Gastroesophageal sphincter (tissue), 4 donors: Measurements from ENCODE around the gene TMEM201. TPM values are rescaled to one million over a fixed set of nuclear protein-coding genes. Genes with fewer than 3 reads are reported as not detected.

Experiments
- ATAC-seq: fragments of 150-250 bp; one replicate; pipeline ENCODE4 v1.9.1; 2016; ENCODE audit warnings: mild to moderate bottlenecking, moderate library complexity
- H3K27ac ChIP-seq, 4 donors: fragments of 200-600 bp; sonication (generic) in 3 of 4; 1 replicate in 3 of 4; 2 replicates in 1 of 4; pipeline ENCODE4 v1.5.1; 2016 to 2019
- H3K27me3 ChIP-seq: fragments of 200-600 bp; sonication (generic); one replicate; pipeline ENCODE4 v1.5.1; 2019
- H3K36me3 ChIP-seq, 2 donors: fragments of 200-600 bp; sonication (generic); one replicate each; pipeline ENCODE4 v1.5.1; 2019; ENCODE audit warnings: control low read depth in 1 of 2
- H3K4me1 ChIP-seq, 3 donors: fragments of 200-600 bp; sonication (generic); 1 replicate in 2 of 3; 2 replicates in 1 of 3; pipeline ENCODE4 v1.5.1; 2016 to 2019; ENCODE audit warnings: control low read depth in 2 of 3
- H3K4me3 ChIP-seq, 2 donors: fragments of 200-600 bp; sonication (generic); one replicate each; pipeline ENCODE4 v1.5.1; 2019; ENCODE audit warnings: mild to moderate bottlenecking in 1 of 2, moderate library complexity in 1 of 2
- H3K9me3 ChIP-seq, 3 donors: fragments of 200-600 bp; sonication (generic); one replicate each; pipeline ENCODE4 v1.5.1; 2017 to 2019; ENCODE audit warnings: control low read depth in 2 of 3
- EP300 ChIP-seq: sonication (generic); formaldehyde crosslinking; IDR thresholded peaks from one replicate; pipeline ENCODE4 v1.6.1; 2017; ENCODE audit warnings: antibody characterized with exemption, mild to moderate bottlenecking
- POLR2A ChIP-seq, 2 donors: fragments of 450-650 bp; IDR thresholded peaks; one replicate each; pipeline ENCODE4 v1.6.1; 2017; ENCODE audit warnings: antibody characterized with exemption in 2 of 2, mild to moderate bottlenecking in 2 of 2, moderate library complexity in 1 of 2
- POLR2AphosphoS5 ChIP-seq: sonication (generic); formaldehyde crosslinking; IDR thresholded peaks from one replicate; pipeline ENCODE4 v1.6.1; 2017; ENCODE audit warnings: antibody characterized with exemption
- WGBS, 2 donors: methylation state at CpG; one replicate each; pipeline ENCODE4 v1.1.5; 2018; ENCODE audit warnings: low coverage in 1 of 2; 5-methylcytosine and 5-hydroxymethylcytosine counted together
- total RNA-seq, 4 donors: library from RNA; depleted of rRNA; stranded (reverse); fragments of >200 nt; gene quantifications; one replicate each; pipeline ENCODE4 v1.1.0, GENCODE V29; 2016
- TF ChIP-seq, protein P1 (sequence below), 4 experiments: fragments of 200-600 bp in 2 of 4; fragments of 450-650 bp in 2 of 4; sonication (generic) in 1 of 4; IDR thresholded peaks; one replicate each; pipeline ENCODE4 v1.5.1; 2017 to 2019; ENCODE audit warnings: antibody characterized with exemption in 4 of 4, mild to moderate bottlenecking in 2 of 4, moderate library complexity in 2 of 4

The TMEM201 gene
- total RNA-seq, 4 donors from 2014 or later, result 4.4 to 9.3 (median 5.5) TPM

DNA sequence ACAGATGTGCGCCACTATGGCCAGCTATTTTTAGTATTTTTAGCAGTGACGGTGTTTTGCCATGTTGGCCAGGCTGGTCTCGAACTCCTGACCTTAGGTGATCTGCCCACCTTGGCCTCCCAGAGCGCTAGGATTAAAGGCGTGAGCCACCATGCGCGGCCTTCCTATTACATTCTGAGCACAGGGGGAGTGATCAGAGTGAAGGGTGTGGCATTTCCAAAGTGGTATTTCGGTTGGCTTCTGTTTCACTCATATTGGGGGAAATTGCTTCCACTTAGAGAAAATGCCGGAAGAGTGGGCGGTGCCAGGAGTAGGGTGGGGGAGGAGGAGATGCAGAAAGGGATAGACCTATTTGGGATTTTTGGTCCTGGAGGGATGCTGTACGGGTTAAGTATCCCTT is 67.1 kb downstream of the TMEM201 start:
- Histone ChIP-seq H3K27me3 (peaks cover 35% of the 10 kb centered on the region), H3K4me3 (no peak overlapping the region), H3K9me3 (no peaks in the 10 kb centered on the region), H3K36me3 (no peaks in the 10 kb centered on the region), H3K4me1 (peaks cover 0 to 18% (median 14%) of the 10 kb centered on the region in 3 donors), H3K27ac (no peak overlapping the region)
- ATAC-seq, result no peak
- WGBS, 2 donors, result 87 to 100% methylated on average over 4 to 8 of the region's 11 CpGs
- no peak for TF ChIP-seq POLR2AphosphoS5
- TF ChIP-seq, protein P1, sequence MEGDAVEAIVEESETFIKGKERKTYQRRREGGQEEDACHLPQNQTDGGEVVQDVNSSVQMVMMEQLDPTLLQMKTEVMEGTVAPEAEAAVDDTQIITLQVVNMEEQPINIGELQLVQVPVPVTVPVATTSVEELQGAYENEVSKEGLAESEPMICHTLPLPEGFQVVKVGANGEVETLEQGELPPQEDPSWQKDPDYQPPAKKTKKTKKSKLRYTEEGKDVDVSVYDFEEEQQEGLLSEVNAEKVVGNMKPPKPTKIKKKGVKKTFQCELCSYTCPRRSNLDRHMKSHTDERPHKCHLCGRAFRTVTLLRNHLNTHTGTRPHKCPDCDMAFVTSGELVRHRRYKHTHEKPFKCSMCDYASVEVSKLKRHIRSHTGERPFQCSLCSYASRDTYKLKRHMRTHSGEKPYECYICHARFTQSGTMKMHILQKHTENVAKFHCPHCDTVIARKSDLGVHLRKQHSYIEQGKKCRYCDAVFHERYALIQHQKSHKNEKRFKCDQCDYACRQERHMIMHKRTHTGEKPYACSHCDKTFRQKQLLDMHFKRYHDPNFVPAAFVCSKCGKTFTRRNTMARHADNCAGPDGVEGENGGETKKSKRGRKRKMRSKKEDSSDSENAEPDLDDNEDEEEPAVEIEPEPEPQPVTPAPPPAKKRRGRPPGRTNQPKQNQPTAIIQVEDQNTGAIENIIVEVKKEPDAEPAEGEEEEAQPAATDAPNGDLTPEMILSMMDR (IDR thresholded peaks at IDR 0.05), result no peak

- Histone ChIP-seq H3K36me3 (no peaks in the 10 kb centered on the region), H3K27ac (no peak overlapping the region), H3K4me3 (no peak overlapping the region), H3K9me3 (no peaks in the 10 kb centered on the region), H3K27me3 (peaks cover 23% of the 10 kb centered on the region), H3K4me1 (peaks cover 0 to 2% (median 2%) of the 10 kb centered on the region in 3 donors)
- no peak for ATAC-seq
- TF ChIP-seq POLR2A (IDR thresholded peaks at IDR 0.05) (no peak), EP300 (no peak), POLR2AphosphoS5 (no peak)
- TF ChIP-seq, protein P1 (IDR thresholded peaks at IDR 0.05), result no peak
- 80% methylated on average over 1 of the region's 2 CpGs; no CpG with 5 or more reads in 1 of the 2 donors for WGBS, 2 donors
These were observed 68.9 kb downstream of the TMEM201 start for GRCh38 chr1:9657521-9658032.

DNA sequence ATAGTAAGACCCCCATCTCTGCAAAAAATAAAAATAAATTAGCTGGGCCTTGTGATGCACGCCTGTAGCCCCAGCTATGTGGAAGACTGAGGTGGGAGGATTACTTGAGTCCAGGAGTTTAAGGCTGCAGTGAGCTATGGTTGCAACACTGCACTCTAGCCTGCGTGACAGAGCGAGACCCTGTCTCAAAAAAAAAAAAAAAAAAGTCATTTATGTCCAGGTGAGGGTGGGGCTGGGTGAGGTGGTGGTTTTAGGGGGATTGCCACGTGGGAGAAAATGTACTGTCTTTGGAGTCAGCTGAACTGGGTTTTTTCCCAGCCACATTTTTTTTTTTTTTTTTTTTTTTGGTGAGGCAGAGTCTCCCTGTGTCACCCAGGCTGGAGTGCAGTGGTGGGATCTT is 69.5 kb downstream of the TMEM201 start:
- H3K4me3 ChIP-seq, result no peak overlapping the region
- ATAC-seq, result no peak
- no peaks in the 10 kb centered on the region for H3K36me3 ChIP-seq
- 75 to 80% methylated on average over 2 to 4 of the region's 4 CpGs for WGBS, 2 donors
- no peak overlapping the region for H3K27ac ChIP-seq
- H3K27me3 ChIP-seq, result peaks cover 17% of the 10 kb centered on the region
- TF ChIP-seq, protein P1 (IDR thresholded peaks at IDR 0.05), result no peak
- no peak for TF ChIP-seq EP300
- no peak for TF ChIP-seq POLR2AphosphoS5
- TF ChIP-seq POLR2A (IDR thresholded peaks at IDR 0.05), result no peak
- no peaks in the 10 kb centered on the region for H3K4me1 ChIP-seq
- H3K9me3 ChIP-seq, result no peaks in the 10 kb centered on the region

DNA sequence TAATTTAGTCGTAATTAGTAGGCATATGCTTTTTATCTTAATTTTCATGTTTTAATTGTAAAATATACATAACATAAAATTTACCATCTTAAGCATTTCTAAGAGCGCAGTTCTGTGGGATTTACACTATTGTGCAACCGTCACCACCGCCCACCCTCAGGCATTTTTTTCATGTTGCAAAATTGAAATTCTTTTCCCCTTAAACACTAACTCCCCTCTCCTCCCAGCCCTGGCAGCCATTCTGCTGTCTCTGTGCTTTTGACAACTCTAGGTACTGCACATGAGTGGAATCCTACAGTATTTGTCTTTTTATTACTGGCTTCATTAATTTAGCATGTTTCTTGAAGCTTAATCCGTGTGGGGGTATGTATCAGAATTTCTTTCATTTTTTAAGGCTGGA is 70.6 kb downstream of the TMEM201 start:
- no peak for ATAC-seq

GRCh38 chr1:9663257-9663656 is 74.5 kb downstream of the TMEM201 start:
- Histone ChIP-seq H3K4me3 (no peak overlapping the region), H3K9me3 (no peaks in the 10 kb centered on the region), H3K27ac (no peak overlapping the region), H3K4me1 (no peaks in the 10 kb centered on the region), H3K36me3 (no peaks in the 10 kb centered on the region), H3K27me3 (peaks cover 29% of the 10 kb centered on the region)
- ATAC-seq, result no peak
- WGBS, 2 donors, result 81 to 100% methylated on average over 5 to 6 of the region's 6 CpGs
- TF ChIP-seq, protein P1 (IDR thresholded peaks at IDR 0.05), result no peak
- TF ChIP-seq POLR2AphosphoS5 (no peak), POLR2A (IDR thresholded peaks at IDR 0.05) (no peak), EP300 (no peak)

More for the DNA sequence above, 70.6 kb downstream of the TMEM201 start:
- Histone ChIP-seq H3K27ac (no peak overlapping the region), H3K9me3 (no peaks in the 10 kb centered on the region), H3K4me1 (no peaks in the 10 kb centered on the region), H3K4me3 (no peak overlapping the region), H3K36me3 (no peaks in the 10 kb centered on the region), H3K27me3 (peaks cover 10% of the 10 kb centered on the region)
- no peak for TF ChIP-seq POLR2AphosphoS5
- TF ChIP-seq POLR2A (IDR thresholded peaks at IDR 0.05), result no peak
- no peak for TF ChIP-seq EP300
- TF ChIP-seq, protein P1 (IDR thresholded peaks at IDR 0.05), result no peak
- WGBS, 2 donors, result 48 to 64% methylated on average over 5 of the region's 5 CpGs
